VCaP (cell line): ENCODE data around the gene PLEKHG5.
"Not testable (repeated sequence)": the region's sequence is repeated elsewhere in the genome, so short reads cannot be mapped to it uniquely, and the experiment has no call there.

ENCODE experiments used
- H3K27ac ChIP-seq: fragments of 450-650 bp; 2 replicates; pipeline ENCODE4 v1.5.1; 2017
- CTCF ChIP-seq: fragments of 450-650 bp; conservative IDR thresholded peaks from 2 replicates; pipeline ENCODE4 v1.5.1; 2017; ENCODE audit warnings: mild to moderate bottlenecking, moderate library complexity

Gene PLEKHG5

GRCh38 chr1:6495540-6496364 is 4.3 kb upstream of the PLEKHG5 start:
- no peak overlapping the region for H3K27ac ChIP-seq
- TF ChIP-seq CTCF = no peak

GRCh38 chr1:6495041-6495441 is 3.6 kb upstream of the PLEKHG5 start:
- H3K27ac ChIP-seq = no peak overlapping the region

GRCh38 chr1:6494627-6495026 is 3.2 kb upstream of the PLEKHG5 start:
- no peak for TF ChIP-seq CTCF
- H3K27ac ChIP-seq = no peak overlapping the region

More at GRCh38 chr1:6495041-6495441, 3.6 kb upstream of the PLEKHG5 start:
- TF ChIP-seq CTCF = no peak

GRCh38 chr1:6493834-6494223 is 2.4 kb upstream of the PLEKHG5 start:
- H3K27ac ChIP-seq = not testable (repeated sequence)

- no peak for TF ChIP-seq CTCF
- H3K27ac ChIP-seq = 0 out of 2 replicates have a peak overlapping the region, but pooled peaks have one; percentile 87
Measured at GRCh38 chr1:6491966-6492365, 499 bp upstream of the PLEKHG5 start.

- H3K27ac ChIP-seq = peak overlapping the region; percentile 87
- no peak for TF ChIP-seq CTCF
Measured at GRCh38 chr1:6491081-6491449, 402 bp downstream of the PLEKHG5 start.

GRCh38 chr1:6490181-6491080 is 1.0 kb downstream of the PLEKHG5 start:
- peak; percentile 35 for TF ChIP-seq CTCF

More at GRCh38 chr1:6490181-6491080, 1.0 kb downstream of the PLEKHG5 start:
- peak overlapping the region; percentile 87 for H3K27ac ChIP-seq
